ENCODE measurements around the gene SCG3.

Gene SCG3

DNA sequence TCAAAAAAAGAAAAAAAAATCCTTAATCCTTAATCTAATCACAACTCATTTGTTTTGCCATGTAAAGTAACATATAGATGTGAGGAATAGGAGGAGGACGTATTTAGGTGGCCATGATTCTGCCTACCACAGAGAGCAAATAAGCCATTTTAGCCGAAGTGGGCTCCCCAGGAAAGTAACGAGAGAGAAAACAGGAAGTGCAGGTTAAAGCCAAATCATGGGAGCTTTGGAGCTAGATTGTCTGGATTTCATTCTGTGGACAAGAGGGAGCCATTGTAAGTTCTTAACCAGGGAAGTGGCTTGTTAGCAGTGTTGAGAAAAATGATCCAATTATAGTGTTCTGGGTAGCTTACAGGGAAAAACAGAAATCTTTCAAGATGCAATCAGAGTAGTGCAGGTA lies 79.5 kb downstream of the SCG3 start:
- DNase-seq: no peak

DNA sequence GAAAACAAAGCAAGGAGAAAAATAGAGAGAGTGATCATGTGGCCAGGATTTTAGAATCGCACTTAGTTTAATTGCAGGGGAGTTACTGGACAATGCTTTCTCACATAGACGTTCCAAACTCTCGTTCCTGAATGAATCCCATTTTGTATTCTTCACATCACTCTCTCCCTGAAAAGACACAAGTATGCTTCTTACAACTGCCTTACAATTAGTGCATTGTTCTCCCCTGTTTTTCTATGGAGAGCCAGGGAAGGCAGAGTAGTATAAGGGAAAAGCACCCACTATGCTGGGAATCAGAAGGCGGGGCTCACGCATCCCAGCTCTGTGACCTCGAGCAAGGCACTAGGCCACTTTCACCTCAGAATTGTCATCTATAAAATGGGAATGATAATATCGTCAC lies 84.4 kb downstream of the SCG3 start:
- DNase-seq: no peak

DNA sequence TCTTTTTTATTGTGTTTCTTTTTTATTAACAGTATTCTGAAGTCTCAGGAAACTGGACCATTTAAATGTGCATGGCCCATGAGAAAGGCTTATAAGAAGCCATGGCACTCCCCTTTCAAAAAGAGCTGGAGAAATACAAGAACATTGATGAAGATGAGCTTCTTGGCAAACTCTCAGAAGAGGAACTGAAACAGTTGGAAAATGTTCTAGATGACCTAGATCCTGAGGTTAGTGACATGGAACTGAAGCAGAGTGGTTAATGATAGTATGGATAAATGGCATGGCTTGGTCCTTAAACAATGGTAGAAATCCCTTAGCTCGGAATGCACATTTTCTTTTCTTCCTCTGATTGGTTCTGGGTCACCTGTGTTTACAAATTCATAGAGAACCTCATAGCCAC lies 85.0 kb downstream of the SCG3 start:
- no peak for DNase-seq

DNA sequence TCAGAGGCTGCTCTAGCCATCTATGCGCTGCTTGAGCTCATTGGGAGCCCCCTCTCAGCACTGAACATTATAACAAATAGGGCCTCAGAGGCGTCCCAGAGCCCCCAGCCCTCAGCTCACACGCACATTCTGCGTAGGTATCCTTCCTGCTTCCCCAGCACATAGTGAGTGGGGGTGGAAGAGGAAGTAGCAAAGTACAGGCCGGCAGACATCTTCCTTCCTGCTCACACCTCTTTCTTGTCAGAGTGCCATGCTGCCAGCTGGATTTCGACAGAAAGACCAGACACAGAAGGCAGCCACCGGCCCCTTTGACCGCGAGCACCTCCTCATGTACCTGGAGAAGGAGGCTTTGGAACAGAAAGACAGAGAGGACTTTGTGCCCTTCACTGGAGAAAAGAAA lies 86.7 kb downstream of the SCG3 start:
- DNase-seq: no peak
